Astrocyte of the cerebellum (primary cell): ENCODE data around the gene MPZL1.

ENCODE experiments used
- DNase-seq: peaks from one replicate; pipeline ENCODE4 v3.0.0-alpha.2; 2011; ENCODE audit warnings: low read depth
- H3K4me3 ChIP-seq: 2 replicates; pipeline ENCODE4 v1.5.1; 2011; ENCODE audit warnings: mild to moderate bottlenecking, low read depth, low read length, moderate library complexity
- in situ Hi-C: cut with HindIII; loops from 2 replicates; pipeline ENCODE4 v1.10.0; 2017; ENCODE audit warnings: low sequenced_read_pairs
- TF ChIP-seq, protein P1 (sequence below): IDR thresholded peaks from 2 replicates; pipeline ENCODE4 v1.5.1; 2012; ENCODE audit warnings: low read length, low read depth, moderate library complexity, mild to moderate bottlenecking; ENCODE audit errors: missing control alignments

Gene MPZL1

DNA sequence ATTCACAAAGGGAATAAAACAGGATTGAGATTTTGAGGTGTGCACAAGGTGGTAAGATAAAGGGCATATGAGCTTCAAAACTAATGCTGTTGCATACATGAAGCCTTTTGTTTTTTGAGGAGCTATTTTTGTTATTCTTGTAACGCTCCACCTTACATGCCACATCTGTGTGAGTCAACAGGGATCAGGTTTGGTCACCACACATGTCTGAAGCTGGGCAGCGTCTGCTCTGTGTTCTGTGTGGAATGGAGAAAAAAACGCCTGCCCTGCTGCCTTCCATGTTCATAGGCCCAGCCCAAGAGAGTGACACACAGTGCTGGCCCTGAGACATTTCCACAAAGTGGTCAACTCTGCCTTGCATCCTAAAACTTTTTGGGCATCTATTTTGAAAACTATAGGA is 67.7 kb downstream of the MPZL1 start:
- no peak overlapping the region for H3K4me3 ChIP-seq
- in situ Hi-C loops = no loop called here
- DNase-seq = no peak
- TF ChIP-seq, protein P1, sequence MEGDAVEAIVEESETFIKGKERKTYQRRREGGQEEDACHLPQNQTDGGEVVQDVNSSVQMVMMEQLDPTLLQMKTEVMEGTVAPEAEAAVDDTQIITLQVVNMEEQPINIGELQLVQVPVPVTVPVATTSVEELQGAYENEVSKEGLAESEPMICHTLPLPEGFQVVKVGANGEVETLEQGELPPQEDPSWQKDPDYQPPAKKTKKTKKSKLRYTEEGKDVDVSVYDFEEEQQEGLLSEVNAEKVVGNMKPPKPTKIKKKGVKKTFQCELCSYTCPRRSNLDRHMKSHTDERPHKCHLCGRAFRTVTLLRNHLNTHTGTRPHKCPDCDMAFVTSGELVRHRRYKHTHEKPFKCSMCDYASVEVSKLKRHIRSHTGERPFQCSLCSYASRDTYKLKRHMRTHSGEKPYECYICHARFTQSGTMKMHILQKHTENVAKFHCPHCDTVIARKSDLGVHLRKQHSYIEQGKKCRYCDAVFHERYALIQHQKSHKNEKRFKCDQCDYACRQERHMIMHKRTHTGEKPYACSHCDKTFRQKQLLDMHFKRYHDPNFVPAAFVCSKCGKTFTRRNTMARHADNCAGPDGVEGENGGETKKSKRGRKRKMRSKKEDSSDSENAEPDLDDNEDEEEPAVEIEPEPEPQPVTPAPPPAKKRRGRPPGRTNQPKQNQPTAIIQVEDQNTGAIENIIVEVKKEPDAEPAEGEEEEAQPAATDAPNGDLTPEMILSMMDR = no peak

DNA sequence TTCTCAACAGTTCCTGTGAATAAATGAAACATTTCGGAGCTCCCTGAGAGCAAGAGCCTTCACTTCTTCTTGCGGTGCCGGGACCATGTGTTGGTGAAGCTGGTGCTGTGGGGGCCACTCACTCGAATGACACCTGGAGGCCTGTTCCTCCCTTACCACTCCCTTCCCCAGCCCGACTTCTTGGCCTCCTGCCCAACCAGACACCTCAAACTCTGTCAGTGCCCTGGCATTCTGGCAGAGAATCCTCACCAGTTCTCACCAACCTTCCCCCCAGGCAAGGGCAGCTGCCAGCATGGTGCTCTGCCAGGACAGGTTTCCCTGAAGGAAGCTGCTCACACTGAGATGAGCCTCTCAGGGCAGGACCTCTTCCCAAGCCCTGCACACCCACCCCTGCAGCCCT is 68.3 kb downstream of the MPZL1 start:
- no peak for DNase-seq
- TF ChIP-seq, protein P1 = no peak
- in situ Hi-C loops = no loop called here
- H3K4me3 ChIP-seq = no peak overlapping the region

DNA sequence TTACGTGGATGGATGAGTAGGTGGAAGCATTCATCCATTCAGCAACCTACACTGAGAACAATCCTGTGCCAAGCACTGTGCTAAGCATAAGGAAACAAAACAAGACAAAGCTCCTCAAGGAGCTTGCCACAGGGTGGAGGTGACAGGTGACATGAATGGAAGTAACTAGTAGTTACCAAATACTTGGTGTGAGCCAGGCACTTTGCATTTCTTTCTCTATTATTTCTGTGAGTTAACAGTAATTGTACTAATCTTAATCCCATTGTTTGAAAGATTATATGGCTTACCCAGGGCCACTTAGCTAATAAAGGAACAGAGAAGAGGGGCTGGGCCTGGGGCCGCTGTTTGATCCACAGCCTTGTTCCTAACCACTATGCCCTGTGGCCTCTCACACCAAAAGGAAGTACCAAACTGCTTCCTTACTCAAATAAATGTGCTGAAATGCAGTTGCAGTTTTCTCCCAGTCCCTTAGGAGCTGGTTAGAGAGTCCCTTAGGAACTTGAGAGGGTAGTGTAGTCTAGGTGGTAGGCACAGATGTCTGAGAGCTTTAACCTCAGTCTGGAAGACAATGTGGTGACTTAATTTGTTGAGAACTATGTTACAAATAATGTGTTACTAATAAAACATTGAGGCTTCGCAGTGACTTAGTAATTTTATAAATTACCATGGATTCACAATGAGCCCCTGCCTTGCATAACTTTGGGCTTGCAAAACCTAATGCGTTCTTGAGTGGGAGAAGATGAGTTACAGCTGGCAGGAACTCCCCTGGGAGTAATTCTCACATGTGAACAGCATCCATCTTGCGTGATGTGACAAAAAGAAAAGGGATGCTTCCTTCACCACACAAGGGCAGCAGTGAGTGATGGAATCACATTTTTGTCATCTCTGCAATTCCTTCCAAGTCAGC is 69.8 kb downstream of the MPZL1 start:
- TF ChIP-seq, protein P1 = no peak
- H3K4me3 ChIP-seq = no peak overlapping the region
- DNase-seq = no peak
- in situ Hi-C loops = no loop called here

DNA sequence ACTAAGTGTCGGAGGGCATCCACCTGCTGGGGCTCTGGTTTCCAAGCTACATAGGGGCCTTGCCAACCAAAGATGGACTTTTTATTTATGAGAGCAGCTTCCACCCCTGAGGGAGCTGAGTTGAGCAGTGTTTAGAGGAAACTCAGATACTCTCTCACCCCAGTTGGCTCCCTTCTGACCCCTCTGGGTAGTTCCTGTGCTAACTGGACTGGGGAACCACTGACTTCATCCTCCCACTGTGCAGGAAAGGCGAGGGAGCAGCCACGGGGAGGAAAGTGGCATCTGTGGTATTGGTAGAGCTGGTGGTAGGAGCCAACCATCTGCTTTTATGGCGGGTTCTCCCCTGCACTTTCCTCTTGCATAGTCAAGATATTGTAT is 70.4 kb downstream of the MPZL1 start:
- H3K4me3 ChIP-seq = no peak overlapping the region
- in situ Hi-C loops = no loop called here
- TF ChIP-seq, protein P1 = no peak
- DNase-seq = no peak

DNA sequence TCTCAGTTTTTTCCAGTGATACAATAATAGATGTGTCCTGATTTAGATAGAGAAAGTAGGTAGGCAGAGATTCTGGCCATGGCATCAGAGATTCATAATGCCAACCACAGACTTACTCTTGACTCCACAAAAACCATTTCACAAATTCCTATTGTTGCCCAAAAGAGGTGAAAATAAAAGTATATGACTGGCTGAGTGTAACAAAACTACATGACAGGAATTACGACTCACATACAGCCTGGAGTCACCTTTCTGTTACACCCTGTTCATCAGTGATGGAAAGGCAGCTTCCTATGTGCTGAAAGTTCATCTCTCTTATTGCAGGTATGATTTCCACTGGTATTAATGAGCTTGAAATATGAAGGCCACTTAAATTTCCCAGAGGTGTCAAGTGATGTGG is 72.3 kb downstream of the MPZL1 start:
- no peak for DNase-seq
- TF ChIP-seq, protein P1 = no peak
- in situ Hi-C loops = no loop called here
- H3K4me3 ChIP-seq = no peak overlapping the region

DNA sequence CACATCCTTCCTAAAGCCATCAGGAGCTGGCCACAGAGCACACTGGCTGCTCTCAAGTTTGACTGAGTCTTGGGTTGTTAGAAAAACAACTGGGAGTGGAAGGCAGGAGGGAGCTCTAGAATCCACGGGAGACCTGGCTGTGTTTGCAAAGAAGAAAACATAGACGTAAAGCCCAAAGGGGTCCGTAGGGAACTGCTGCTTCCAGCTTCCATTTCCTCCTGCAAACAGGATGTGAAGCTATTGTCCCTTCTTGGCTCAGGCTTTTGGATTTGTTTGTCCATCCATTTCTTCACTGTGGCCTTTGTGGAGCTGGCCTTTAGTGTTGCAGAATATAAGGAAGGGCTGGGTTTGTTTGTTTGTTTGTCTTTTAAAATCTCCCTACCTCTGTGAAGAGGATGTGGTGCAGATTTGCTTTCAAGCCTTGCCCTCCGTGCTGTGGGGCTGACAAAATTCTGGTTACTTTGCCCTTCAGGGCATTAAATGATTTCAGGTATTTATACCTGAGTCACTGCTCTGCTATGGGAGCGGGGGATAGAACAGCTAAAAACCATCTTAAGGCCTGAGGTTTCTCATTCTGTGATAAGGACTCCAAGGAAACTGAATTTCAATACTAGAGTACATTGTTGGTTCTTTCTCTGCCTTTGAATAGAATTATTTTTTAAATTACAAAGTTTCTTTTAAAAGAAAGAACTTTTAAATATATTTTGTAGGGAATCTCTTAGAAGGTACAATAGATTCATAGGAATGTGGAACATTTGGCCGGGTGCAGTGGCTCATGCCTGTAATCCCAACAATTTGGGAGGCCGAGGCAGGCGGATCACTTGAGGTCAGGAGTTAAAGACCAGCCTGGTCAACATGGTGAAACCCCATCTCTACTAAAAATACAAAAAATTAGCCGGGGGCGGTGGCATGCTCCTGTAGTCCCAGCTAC is 74.3 kb downstream of the MPZL1 start:
- TF ChIP-seq, protein P1 = no peak
- peak; percentile 34 for DNase-seq
- H3K4me3 ChIP-seq = no peak overlapping the region
- in situ Hi-C loops = no loop called here
